Mesendoderm (in vitro differentiated cells): ENCODE data around the gene CLDN10.
"Not testable (repeated sequence)": the region's sequence is repeated elsewhere in the genome, so short reads cannot be mapped to it uniquely, and the experiment has no call there.

ENCODE experiments used
- DNase-seq: peaks from one replicate; pipeline ENCODE4 v3.0.0; 2013
- H2AK5ac ChIP-seq: 2 replicates; pipeline ENCODE4 v1.6.1; 2013; ENCODE audit warnings: low read length, inconsistent platforms
- H2BK120ac ChIP-seq: 2 replicates; pipeline ENCODE4 v1.6.1; 2013; ENCODE audit warnings: low read depth, mild to moderate bottlenecking, low read length, moderate library complexity, mixed read lengths
- H2BK15ac ChIP-seq: replicated peaks from 2 replicates; pipeline ENCODE4 v1.6.1; 2013; ENCODE audit warnings: low read depth, mild to moderate bottlenecking, moderate library complexity
- H2BK5ac ChIP-seq: 2 replicates; pipeline ENCODE4 v1.6.1; 2013; ENCODE audit warnings: low read length, inconsistent platforms
- H3K18ac ChIP-seq: 2 replicates; pipeline ENCODE4 v1.6.1; 2013; ENCODE audit warnings: mild to moderate bottlenecking, low read length, mixed read lengths
- H3K23ac ChIP-seq: one replicate; pipeline ENCODE4 v1.6.1; 2013; ENCODE audit warnings: low read length
- H3K27ac ChIP-seq: 2 replicates; pipeline ENCODE4 v1.5.1; 2013; ENCODE audit warnings: low read depth, mild to moderate bottlenecking, inconsistent platforms, low read length, moderate library complexity
- H3K27me3 ChIP-seq: 2 replicates; pipeline ENCODE4 v1.6.1; 2013; ENCODE audit warnings: low read length, control low read depth, mild to moderate bottlenecking, inconsistent platforms; ENCODE audit not compliant: insufficient read depth, poor library complexity
- H3K36me3 ChIP-seq: 2 replicates; pipeline ENCODE4 v1.6.1; 2013; ENCODE audit warnings: low read length, inconsistent platforms; ENCODE audit not compliant: control insufficient read depth, insufficient read depth
- H3K4ac ChIP-seq: one replicate; pipeline ENCODE4 v1.6.1; 2013; ENCODE audit warnings: low read depth, mild to moderate bottlenecking, low read length, moderate library complexity
- H3K4me1 ChIP-seq: 2 replicates; pipeline ENCODE4 v1.6.1; 2013; ENCODE audit warnings: low read depth, low read length, inconsistent platforms; ENCODE audit not compliant: control insufficient read depth
- H3K4me2 ChIP-seq: 2 replicates; pipeline ENCODE4 v1.6.1; 2013; ENCODE audit warnings: low read length
- H3K4me3 ChIP-seq: 2 replicates; pipeline ENCODE4 v1.5.1; 2013; ENCODE audit warnings: mild to moderate bottlenecking, low read length
- H3K56ac ChIP-seq: one replicate; pipeline ENCODE4 v1.6.1; 2013; ENCODE audit warnings: low read length
- H3K79me1 ChIP-seq: 2 replicates; pipeline ENCODE4 v1.6.1; 2013; ENCODE audit warnings: low read length, inconsistent platforms
- H3K79me2 ChIP-seq: 2 replicates; pipeline ENCODE4 v1.6.1; 2013; ENCODE audit warnings: mild to moderate bottlenecking, low read length; ENCODE audit not compliant: control insufficient read depth, insufficient read depth
- H3K9ac ChIP-seq: 2 replicates; pipeline ENCODE4 v1.6.1; 2013; ENCODE audit warnings: low read length, inconsistent platforms
- H4K5ac ChIP-seq: one replicate; pipeline ENCODE4 v1.6.1; 2013; ENCODE audit warnings: low read length
- H4K8ac ChIP-seq: one replicate; pipeline ENCODE4 v1.6.1; 2013; ENCODE audit warnings: low read depth, mild to moderate bottlenecking, control low read depth, low read length, moderate library complexity
- WGBS: extraction: QIAGEN DNeasy Blood & Tissue Kit; methylation state at CpG from one replicate; pipeline ENCODE4 v1.1.7; 2013; ENCODE audit warnings: low lambda C conversion rate, missing lambda C conversion rate; ENCODE audit not compliant: insufficient coverage; ENCODE audit errors: extremely low coverage; 5-methylcytosine and 5-hydroxymethylcytosine counted together

Gene CLDN10

GRCh38 chr13:95508996-95509395 lies 43.5 kb upstream of the CLDN10 start:
- no peak overlapping the region for H3K27ac ChIP-seq

GRCh38 chr13:95509521-95510310 lies 42.8 kb upstream of the CLDN10 start:
- no peaks in the 10 kb centered on the region for H3K4me1 ChIP-seq
- DNase-seq: peak; percentile 38
- no peak overlapping the region for H3K4me2 ChIP-seq
- H3K4ac ChIP-seq: no peak overlapping the region
- no peak overlapping the region for H3K9ac ChIP-seq
- no peak overlapping the region for H3K4me3 ChIP-seq
- H3K23ac ChIP-seq: no peak overlapping the region
- H3K36me3 ChIP-seq: no peaks in the 10 kb centered on the region
- no CpG with 5 or more reads among the region's 8 CpGs for WGBS
- no peak overlapping the region for H4K5ac ChIP-seq
- no peaks in the 10 kb centered on the region for H3K79me1 ChIP-seq
- H3K27ac ChIP-seq: no peak overlapping the region
- no peaks in the 10 kb centered on the region for H3K79me2 ChIP-seq
- H3K18ac ChIP-seq: no peak overlapping the region
- no peak overlapping the region for H2BK120ac ChIP-seq
- no peaks in the 10 kb centered on the region for H3K27me3 ChIP-seq
- no peak overlapping the region for H2BK15ac ChIP-seq
- H4K8ac ChIP-seq: no peak overlapping the region
- H3K56ac ChIP-seq: no peak overlapping the region
- no peak overlapping the region for H2BK5ac ChIP-seq
- H2AK5ac ChIP-seq: no peak overlapping the region

More at GRCh38 chr13:95508996-95509395, 43.5 kb upstream of the CLDN10 start:
- Histone ChIP-seq H3K27me3 (no peaks in the 10 kb centered on the region), H2AK5ac (no peak overlapping the region), H3K23ac (no peak overlapping the region), H3K4ac (no peak overlapping the region), H4K5ac (no peak overlapping the region), H3K4me2 (no peak overlapping the region), H2BK5ac (no peak overlapping the region), H3K9ac (no peak overlapping the region), H3K36me3 (no peaks in the 10 kb centered on the region), H3K79me1 (no peaks in the 10 kb centered on the region), H2BK15ac (no peak overlapping the region), H3K79me2 (no peaks in the 10 kb centered on the region), H3K4me1 (no peaks in the 10 kb centered on the region), H3K4me3 (no peak overlapping the region), H3K18ac (no peak overlapping the region), H3K56ac (no peak overlapping the region), H4K8ac (no peak overlapping the region), H2BK120ac (no peak overlapping the region)
- no peak for DNase-seq

DNA sequence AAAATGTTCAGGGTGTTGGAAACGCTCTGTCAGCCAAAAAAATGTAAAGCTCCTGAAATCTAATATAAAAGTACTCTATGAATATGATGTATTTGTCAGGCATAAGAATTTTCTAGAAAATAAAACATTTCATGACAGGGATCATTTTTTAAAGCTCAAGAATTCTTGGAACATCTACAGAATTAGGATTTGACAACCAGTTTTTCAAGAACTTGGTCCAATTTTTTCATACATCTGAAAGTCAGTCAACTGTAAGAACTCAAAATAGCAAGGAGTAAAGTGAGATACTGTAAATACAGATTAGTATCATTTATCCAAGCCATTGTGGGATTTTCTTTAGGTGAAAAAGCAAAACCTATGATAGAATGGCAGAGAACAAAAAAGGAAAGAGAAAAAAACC lies 41.6 kb upstream of the CLDN10 start:
- H3K36me3 ChIP-seq: no peaks in the 10 kb centered on the region
- DNase-seq: no peak
- H3K4me2 ChIP-seq: no peak overlapping the region
- no peaks in the 10 kb centered on the region for H3K79me1 ChIP-seq
- no peaks in the 10 kb centered on the region for H3K4me1 ChIP-seq
- H4K5ac ChIP-seq: no peak overlapping the region
- no peak overlapping the region for H2AK5ac ChIP-seq
- no peak overlapping the region for H3K9ac ChIP-seq
- H4K8ac ChIP-seq: no peak overlapping the region
- no peak overlapping the region for H2BK5ac ChIP-seq
- no peak overlapping the region for H3K27ac ChIP-seq
- H3K56ac ChIP-seq: no peak overlapping the region
- H3K18ac ChIP-seq: no peak overlapping the region
- H3K23ac ChIP-seq: no peak overlapping the region
- H3K4me3 ChIP-seq: no peak overlapping the region
- H3K79me2 ChIP-seq: no peaks in the 10 kb centered on the region
- H3K4ac ChIP-seq: no peak overlapping the region
- no peak overlapping the region for H2BK15ac ChIP-seq
- H3K27me3 ChIP-seq: no peaks in the 10 kb centered on the region
- H2BK120ac ChIP-seq: no peak overlapping the region
- no CpG with 5 or more reads among the region's 1 CpG for WGBS

DNA sequence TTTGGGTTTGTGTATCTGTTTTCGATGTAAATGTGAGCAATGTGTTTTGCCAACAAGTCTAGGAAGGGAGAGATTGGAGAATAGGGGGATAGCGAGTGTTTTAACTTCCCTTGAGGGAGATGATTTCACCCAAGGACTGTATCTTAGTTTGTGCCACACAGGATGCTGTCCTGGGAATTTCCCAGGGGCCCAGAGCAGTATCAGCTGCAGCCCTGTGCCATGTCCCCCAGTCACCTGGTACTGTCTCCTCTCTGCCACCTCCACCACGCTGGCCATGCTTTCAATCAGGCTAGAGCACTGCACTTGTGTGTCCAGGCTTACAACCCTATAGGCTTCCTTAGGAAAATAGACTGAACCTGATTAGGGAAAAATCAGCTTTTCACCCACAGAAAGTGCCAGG lies 40.1 kb upstream of the CLDN10 start:
- Histone ChIP-seq H3K79me1 (no peaks in the 10 kb centered on the region), H3K27ac (no peak overlapping the region), H3K4me1 (no peaks in the 10 kb centered on the region), H2BK15ac (no peak overlapping the region), H3K4me3 (no peak overlapping the region), H3K27me3 (no peaks in the 10 kb centered on the region), H3K36me3 (no peaks in the 10 kb centered on the region), H2BK5ac (no peak overlapping the region), H2AK5ac (no peak overlapping the region), H3K18ac (no peak overlapping the region), H3K9ac (no peak overlapping the region), H3K4ac (no peak overlapping the region), H4K5ac (no peak overlapping the region), H2BK120ac (no peak overlapping the region), H3K23ac (no peak overlapping the region), H4K8ac (no peak overlapping the region), H3K4me2 (no peak overlapping the region), H3K56ac (no peak overlapping the region), H3K79me2 (no peaks in the 10 kb centered on the region)
- WGBS: no CpG with 5 or more reads among the region's 3 CpGs
- DNase-seq: no peak

GRCh38 chr13:95512957-95513356 lies 39.6 kb upstream of the CLDN10 start:
- no peaks in the 10 kb centered on the region for H3K4me1 ChIP-seq
- H4K5ac ChIP-seq: no peak overlapping the region
- no peak overlapping the region for H3K9ac ChIP-seq
- H3K27ac ChIP-seq: no peak overlapping the region
- DNase-seq: no peak
- no peak overlapping the region for H2BK120ac ChIP-seq
- H2BK5ac ChIP-seq: no peak overlapping the region
- no peak overlapping the region for H3K18ac ChIP-seq
- no peak overlapping the region for H2BK15ac ChIP-seq
- H3K79me2 ChIP-seq: no peaks in the 10 kb centered on the region
- H3K23ac ChIP-seq: no peak overlapping the region
- no peak overlapping the region for H3K4me3 ChIP-seq
- H3K4me2 ChIP-seq: no peak overlapping the region
- H3K36me3 ChIP-seq: no peaks in the 10 kb centered on the region
- no peaks in the 10 kb centered on the region for H3K79me1 ChIP-seq
- WGBS: no CpG with 5 or more reads among the region's 1 CpG
- no peaks in the 10 kb centered on the region for H3K27me3 ChIP-seq
- no peak overlapping the region for H4K8ac ChIP-seq
- H2AK5ac ChIP-seq: no peak overlapping the region
- H3K56ac ChIP-seq: no peak overlapping the region
- no peak overlapping the region for H3K4ac ChIP-seq

- H4K8ac ChIP-seq, DNase-seq, H3K18ac ChIP-seq, H3K9ac ChIP-seq, H3K56ac ChIP-seq, H2BK5ac ChIP-seq, H3K36me3 ChIP-seq, H2BK120ac ChIP-seq, H3K4me3 ChIP-seq, H2AK5ac ChIP-seq, H2BK15ac ChIP-seq, H3K4me1 ChIP-seq, H3K27me3 ChIP-seq, H3K27ac ChIP-seq, H3K23ac ChIP-seq, H3K4me2 ChIP-seq, H3K79me1 ChIP-seq, H3K79me2 ChIP-seq, H4K5ac ChIP-seq, H3K4ac ChIP-seq: not testable (repeated sequence)
- WGBS: no CpG with 5 or more reads among the region's 5 CpGs
Observed at GRCh38 chr13:95515606-95516005, 36.9 kb upstream of the CLDN10 start.
